ENCODE measurements around the gene BMP2. TPM values are rescaled to one million over a fixed set of nuclear protein-coding genes. Genes with fewer than 3 reads are reported as not detected.

The BMP2 gene
- total and polyA plus RNA-seq, 8 donors, result 3.1 to 12.6 (median 6.1) TPM

DNA sequence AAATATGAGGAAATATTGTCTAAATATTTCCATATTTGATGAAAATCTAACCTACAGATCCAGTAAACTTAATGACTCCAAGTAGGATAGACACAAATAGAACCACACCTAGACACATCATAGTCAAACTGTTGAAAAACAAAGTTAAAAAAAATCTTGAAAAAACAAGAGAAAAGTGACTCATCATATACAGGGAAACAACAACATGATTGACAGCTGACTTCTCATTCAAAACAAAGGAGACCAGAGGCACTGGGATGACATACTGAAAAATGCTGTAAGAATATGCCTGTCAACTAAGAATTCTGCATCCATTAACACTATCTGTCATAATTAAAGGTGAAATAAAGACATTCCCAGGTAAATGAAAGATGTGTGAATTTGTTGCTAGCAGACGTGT lies 38.8 kb downstream of the BMP2 start:
- TF ChIP-seq, protein P1, sequence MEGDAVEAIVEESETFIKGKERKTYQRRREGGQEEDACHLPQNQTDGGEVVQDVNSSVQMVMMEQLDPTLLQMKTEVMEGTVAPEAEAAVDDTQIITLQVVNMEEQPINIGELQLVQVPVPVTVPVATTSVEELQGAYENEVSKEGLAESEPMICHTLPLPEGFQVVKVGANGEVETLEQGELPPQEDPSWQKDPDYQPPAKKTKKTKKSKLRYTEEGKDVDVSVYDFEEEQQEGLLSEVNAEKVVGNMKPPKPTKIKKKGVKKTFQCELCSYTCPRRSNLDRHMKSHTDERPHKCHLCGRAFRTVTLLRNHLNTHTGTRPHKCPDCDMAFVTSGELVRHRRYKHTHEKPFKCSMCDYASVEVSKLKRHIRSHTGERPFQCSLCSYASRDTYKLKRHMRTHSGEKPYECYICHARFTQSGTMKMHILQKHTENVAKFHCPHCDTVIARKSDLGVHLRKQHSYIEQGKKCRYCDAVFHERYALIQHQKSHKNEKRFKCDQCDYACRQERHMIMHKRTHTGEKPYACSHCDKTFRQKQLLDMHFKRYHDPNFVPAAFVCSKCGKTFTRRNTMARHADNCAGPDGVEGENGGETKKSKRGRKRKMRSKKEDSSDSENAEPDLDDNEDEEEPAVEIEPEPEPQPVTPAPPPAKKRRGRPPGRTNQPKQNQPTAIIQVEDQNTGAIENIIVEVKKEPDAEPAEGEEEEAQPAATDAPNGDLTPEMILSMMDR (IDR thresholded peaks at IDR 0.05), result no peak
- no peak for ATAC-seq
- Histone ChIP-seq H3K27ac (no peak overlapping the region), H3K9me3 (no peaks in the 10 kb centered on the region), H3K36me3 (no peaks in the 10 kb centered on the region), H3K4me3 (no peak overlapping the region), H3K4me1 (no peaks in the 10 kb centered on the region), H3K27me3 (no peaks in the 10 kb centered on the region)
- intact Hi-C loops (cut with DNase I), result no loop called here
- 62% methylated on average over 1 of the region's 1 CpG for WGBS, 2 donors
- no peak for DNase-seq
- no peak for FAIRE-seq

DNA sequence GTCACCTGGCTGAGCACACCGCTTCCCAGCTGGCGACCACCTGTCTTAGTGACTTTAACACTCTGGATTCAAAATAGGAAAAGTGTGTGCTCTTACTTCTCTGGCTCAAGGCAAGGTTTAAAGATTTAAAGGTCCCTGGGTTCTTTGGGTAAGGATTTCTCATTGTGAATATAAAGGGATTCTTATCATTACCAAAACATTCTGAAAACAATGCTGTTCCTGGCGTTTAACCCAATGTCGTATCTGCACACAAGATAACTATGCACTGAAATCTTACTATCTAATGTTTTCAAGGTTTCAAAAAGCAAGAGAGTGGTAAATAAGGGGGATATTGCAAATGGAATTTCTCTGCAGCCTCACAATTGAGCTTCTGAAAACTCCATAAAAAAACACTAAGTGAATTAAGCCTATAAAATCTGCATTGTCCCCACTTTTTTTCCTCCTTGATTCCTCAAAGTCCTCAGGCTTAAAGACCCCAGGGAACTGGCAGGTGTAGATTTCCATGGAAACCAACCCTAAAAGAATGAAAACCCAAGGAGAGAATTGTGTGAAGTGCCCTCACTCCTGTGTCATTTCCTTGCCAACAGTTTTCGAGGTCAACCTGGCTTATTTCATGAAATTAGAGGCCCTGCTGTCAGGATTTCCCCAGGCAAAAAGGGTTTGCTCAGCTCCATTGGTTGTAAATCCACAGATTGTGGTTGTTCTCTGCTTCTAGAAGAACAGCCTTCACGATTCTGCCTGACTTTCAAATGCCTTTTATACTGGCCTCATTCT lies 44.0 kb downstream of the BMP2 start:
- DNase-seq, result no peak
- no peak for FAIRE-seq
- Histone ChIP-seq H3K4me1 (no peaks in the 10 kb centered on the region), H3K9me3 (no peaks in the 10 kb centered on the region), H3K27ac (no peak overlapping the region), H3K36me3 (no peaks in the 10 kb centered on the region), H3K27me3 (no peaks in the 10 kb centered on the region), H3K4me3 (no peak overlapping the region)
- 51 to 60% methylated on average over 6 of the region's 6 CpGs for WGBS, 2 donors
- TF ChIP-seq, protein P1 (IDR thresholded peaks at IDR 0.05), result no peak
- ATAC-seq, result no peak
- intact Hi-C loops (cut with DNase I), result no loop called here

- WGBS, 2 donors, result 33 to 37% methylated on average over 6 of the region's 6 CpGs
- no peak for FAIRE-seq
Observed at GRCh38 chr20:6812530-6812929, 45.0 kb downstream of the BMP2 start.

GRCh38 chr20:6814945-6815344 lies 47.5 kb downstream of the BMP2 start:
- Histone ChIP-seq H3K9me3 (no peaks in the 10 kb centered on the region), H3K27ac (no peak overlapping the region), H3K27me3 (no peaks in the 10 kb centered on the region), H3K36me3 (no peaks in the 10 kb centered on the region), H3K4me1 (no peaks in the 10 kb centered on the region), H3K4me3 (no peak overlapping the region)
- TF ChIP-seq, protein P1 (IDR thresholded peaks at IDR 0.05), result no peak
- no peak for FAIRE-seq
- no peak for DNase-seq
- 33 to 35% methylated on average over 4 of the region's 4 CpGs for WGBS, 2 donors
- ATAC-seq, result no peak
- intact Hi-C loops (cut with DNase I), result no loop called here

More at GRCh38 chr20:6812530-6812929, 45.0 kb downstream of the BMP2 start:
- no peak for ATAC-seq
- H3K27ac ChIP-seq, result no peak overlapping the region
- no peaks in the 10 kb centered on the region for H3K27me3 ChIP-seq
- H3K9me3 ChIP-seq, result no peaks in the 10 kb centered on the region
- H3K4me3 ChIP-seq, result no peak overlapping the region
- intact Hi-C loops (cut with DNase I), result no loop called here
- DNase-seq, result no peak
- H3K4me1 ChIP-seq, result no peaks in the 10 kb centered on the region
- TF ChIP-seq, protein P1 (IDR thresholded peaks at IDR 0.05), result no peak
- no peaks in the 10 kb centered on the region for H3K36me3 ChIP-seq

All from pancreas (tissue), 10 donors.